Measurements from ENCODE around the gene SAT1.
"Not testable (repeated sequence)": the region's sequence is repeated elsewhere in the genome, so short reads cannot be mapped to it uniquely, and the experiment has no call there.

The SAT1 gene

GRCh38 chrX:23765449-23765848 is 17.5 kb upstream of the SAT1 start:
- DNase-seq (ENCODE audit: low spot score): no peak
- no peak for TF ChIP-seq CTCF (IDR thresholded peaks at IDR 0.05)
- Histone ChIP-seq H3K27ac (no peak overlapping the region), H3K4me3 (no peak overlapping the region)

GRCh38 chrX:23765868-23766267 is 17.1 kb upstream of the SAT1 start:
- Histone ChIP-seq H3K27ac (no peak overlapping the region), H3K4me3 (no peak overlapping the region)
- DNase-seq (ENCODE audit: low spot score): no peak
- no peak for TF ChIP-seq CTCF (IDR thresholded peaks at IDR 0.05)

GRCh38 chrX:23766650-23767551 is 16.1 kb upstream of the SAT1 start:
- TF ChIP-seq CTCF (IDR thresholded peaks at IDR 0.05): no peak
- DNase-seq (ENCODE audit: low spot score): no peak
- Histone ChIP-seq H3K27ac (peak overlapping the region in 1 of 2 donors; percentile 28), H3K4me3 (no peak overlapping the region)

- Histone ChIP-seq H3K27ac (no peak overlapping the region), H3K4me3 (no peak overlapping the region)
- TF ChIP-seq CTCF (IDR thresholded peaks at IDR 0.05): no peak
- DNase-seq (ENCODE audit: low spot score): no peak
These were observed 12.8 kb upstream of the SAT1 start for GRCh38 chrX:23770142-23770541.

GRCh38 chrX:23771086-23771485 is 11.9 kb upstream of the SAT1 start:
- not testable (repeated sequence) for H3K4me3 ChIP-seq; DNase-seq (ENCODE audit: low spot score); H3K27ac ChIP-seq

GRCh38 chrX:23773601-23774175 is 9.3 kb upstream of the SAT1 start:
- no peak for DNase-seq (ENCODE audit: low spot score)
- no peak overlapping the region for H3K4me3 ChIP-seq
- no peak overlapping the region for H3K27ac ChIP-seq
- TF ChIP-seq CTCF (IDR thresholded peaks at IDR 0.05): no peak

GRCh38 chrX:23776363-23776762 is 6.6 kb upstream of the SAT1 start:
- no peak overlapping the region for H3K4me3 ChIP-seq
- no peak for TF ChIP-seq CTCF (IDR thresholded peaks at IDR 0.05)
- no peak for DNase-seq (ENCODE audit: low spot score)
- no peak overlapping the region for H3K27ac ChIP-seq

Measured in coronary artery (tissue), 2 donors.